Type B pancreatic cell (in vitro differentiated cells): ENCODE data around the gene MACROH2A2. TPM values are rescaled to one million over a fixed set of nuclear protein-coding genes. Genes with fewer than 3 reads are reported as not detected.
A peak's percentile ranks its signal among the peaks of the same experiment; 100 is the strongest.

Experiments used
- DNase-seq: peaks from one replicate; pipeline ENCODE4 v3.0.0; 2021; ENCODE audit warnings: mixed read lengths; ENCODE audit not compliant: unreplicated experiment; ENCODE audit errors: extremely low spot score
- H3K27ac Mint-ChIP-seq: 2 replicates; pipeline ENCODE4 v1.8.0; 2021; ENCODE audit warnings: mild to moderate bottlenecking, mixed read lengths
- H3K27me3 Mint-ChIP-seq: 2 replicates; pipeline ENCODE4 v1.8.0; 2021; ENCODE audit warnings: mixed read lengths
- H3K36me3 Mint-ChIP-seq: 2 replicates; pipeline ENCODE4 v1.8.0; 2021; ENCODE audit warnings: mixed read lengths
- H3K4me1 Mint-ChIP-seq: one replicate; pipeline ENCODE4 v1.8.0; 2021; ENCODE audit warnings: mixed read lengths; ENCODE audit not compliant: unreplicated experiment
- H3K4me3 Mint-ChIP-seq: 2 replicates; pipeline ENCODE4 v1.8.0; 2021; ENCODE audit warnings: mild to moderate bottlenecking, mixed read lengths
- H3K9me3 Mint-ChIP-seq: 2 replicates; pipeline ENCODE4 v1.8.0; 2021; ENCODE audit warnings: mixed read lengths
- CTCF ChIP-seq: fragments of 200-600 bp; sonication (generic); conservative IDR thresholded peaks from 2 replicates; pipeline ENCODE4 v1.5.0; 2021; ENCODE audit warnings: antibody characterized with exemption, mild to moderate bottlenecking
- total RNA-seq: library from RNA; stranded (reverse); gene quantifications from 2 replicates; pipeline ENCODE4 v1.2.1, GENCODE V29; 2021; ENCODE audit warnings: low replicate concordance

The MACROH2A2 gene
- total RNA-seq, 1 donor from 2014 or later = 117 TPM

GRCh38 chr10:70051848-70052247 lies 798 bp upstream of the MACROH2A2 start:
- TF ChIP-seq CTCF = no peak
- H3K36me3 Mint-ChIP-seq = peaks cover 3% of the 10 kb centered on the region
- H3K4me3 Mint-ChIP-seq = peak overlapping the region; percentile 98
- peaks cover 8% of the 10 kb centered on the region for H3K27me3 Mint-ChIP-seq
- no peak for DNase-seq
- H3K27ac Mint-ChIP-seq = peak overlapping the region; percentile 96
- H3K4me1 Mint-ChIP-seq = peaks cover 44% of the 10 kb centered on the region
- no peaks in the 10 kb centered on the region for H3K9me3 Mint-ChIP-seq

GRCh38 chr10:70053218-70053840 lies 683 bp downstream of the MACROH2A2 start:
- DNase-seq = peak; percentile 74
- peaks cover 8% of the 10 kb centered on the region for H3K27me3 Mint-ChIP-seq
- no peaks in the 10 kb centered on the region for H3K9me3 Mint-ChIP-seq
- peak overlapping the region; percentile 98 for H3K4me3 Mint-ChIP-seq
- no peak for TF ChIP-seq CTCF
- peaks cover 44% of the 10 kb centered on the region for H3K4me1 Mint-ChIP-seq
- H3K27ac Mint-ChIP-seq = peak overlapping the region; percentile 96
- peaks cover 7% of the 10 kb centered on the region for H3K36me3 Mint-ChIP-seq

- Mint-ChIP-seq H3K4me3 (peak overlapping the region; percentile 98), H3K27me3 (peaks cover 8% of the 10 kb centered on the region), H3K27ac (peak overlapping the region; percentile 87), H3K9me3 (no peaks in the 10 kb centered on the region), H3K36me3 (peaks cover 8% of the 10 kb centered on the region), H3K4me1 (peaks cover 40% of the 10 kb centered on the region)
- TF ChIP-seq CTCF = peak; percentile 81
- DNase-seq = peak; percentile 79
Observed at GRCh38 chr10:70053841-70054288, 1.2 kb downstream of the MACROH2A2 start.

GRCh38 chr10:70054902-70055301 lies 2.3 kb downstream of the MACROH2A2 start:
- DNase-seq = no peak
- Mint-ChIP-seq H3K4me3 (peak overlapping the region; percentile 98), H3K9me3 (no peaks in the 10 kb centered on the region), H3K36me3 (peaks cover 8% of the 10 kb centered on the region), H3K27ac (peak overlapping the region; percentile 87), H3K27me3 (peaks cover 8% of the 10 kb centered on the region), H3K4me1 (peaks cover 32% of the 10 kb centered on the region)
- TF ChIP-seq CTCF = no peak

GRCh38 chr10:70055550-70055949 lies 2.9 kb downstream of the MACROH2A2 start:
- H3K27ac Mint-ChIP-seq = no peak overlapping the region
- H3K9me3 Mint-ChIP-seq = no peaks in the 10 kb centered on the region
- no peak for TF ChIP-seq CTCF
- H3K27me3 Mint-ChIP-seq = peaks cover 8% of the 10 kb centered on the region
- H3K4me3 Mint-ChIP-seq = peak overlapping the region; percentile 98
- DNase-seq = no peak
- peaks cover 8% of the 10 kb centered on the region for H3K36me3 Mint-ChIP-seq
- H3K4me1 Mint-ChIP-seq = peaks cover 32% of the 10 kb centered on the region
